Stimulated activated naive B cell treated with anti-CD40 and anti-IgM and Interleukin-4, amounts not matched to agents 10 μg/mL and 1 μg/mL and 100 μg/mL, for 72 hours (primary cell): Measurements from ENCODE around the gene OSBPL5.

Source experiments
- ATAC-seq, 2 donors: fragments of 150-1000 bp; cut with Tn5 transposase; replicated peaks; 2 replicates each; pipeline ENCODE4 v1.10.0; 2021; ENCODE audit warnings: moderate library complexity in 1 of 2
- DNase-seq: peaks from one replicate; pipeline ENCODE4 v3.0.0; 2021
- H3K27ac Mint-ChIP-seq: one replicate; pipeline ENCODE4 v1.8.0; 2022; ENCODE audit warnings: mild to moderate bottlenecking, mixed read lengths
- H3K27me3 Mint-ChIP-seq, 2 donors: one replicate each; pipeline ENCODE4 v1.8.0; 2022; ENCODE audit warnings: mixed read lengths in 2 of 2
- H3K36me3 Mint-ChIP-seq, 2 donors: one replicate each; pipeline ENCODE4 v1.8.0; 2022; ENCODE audit warnings: mixed read lengths in 2 of 2, mild to moderate bottlenecking in 1 of 2
- H3K4me1 Mint-ChIP-seq, 2 donors: one replicate each; pipeline ENCODE4 v1.8.0; 2022; ENCODE audit warnings: mixed read lengths in 2 of 2, mild to moderate bottlenecking in 1 of 2
- H3K4me3 Mint-ChIP-seq, 2 donors: one replicate each; pipeline ENCODE4 v1.8.0; 2022; ENCODE audit warnings: mild to moderate bottlenecking in 2 of 2, mixed read lengths in 2 of 2, moderate library complexity in 1 of 2
- H3K9me3 Mint-ChIP-seq, 2 donors: one replicate each; pipeline ENCODE4 v1.8.0; 2022; ENCODE audit warnings: mixed read lengths in 2 of 2, mild to moderate bottlenecking in 1 of 2

OSBPL5 gene

DNA sequence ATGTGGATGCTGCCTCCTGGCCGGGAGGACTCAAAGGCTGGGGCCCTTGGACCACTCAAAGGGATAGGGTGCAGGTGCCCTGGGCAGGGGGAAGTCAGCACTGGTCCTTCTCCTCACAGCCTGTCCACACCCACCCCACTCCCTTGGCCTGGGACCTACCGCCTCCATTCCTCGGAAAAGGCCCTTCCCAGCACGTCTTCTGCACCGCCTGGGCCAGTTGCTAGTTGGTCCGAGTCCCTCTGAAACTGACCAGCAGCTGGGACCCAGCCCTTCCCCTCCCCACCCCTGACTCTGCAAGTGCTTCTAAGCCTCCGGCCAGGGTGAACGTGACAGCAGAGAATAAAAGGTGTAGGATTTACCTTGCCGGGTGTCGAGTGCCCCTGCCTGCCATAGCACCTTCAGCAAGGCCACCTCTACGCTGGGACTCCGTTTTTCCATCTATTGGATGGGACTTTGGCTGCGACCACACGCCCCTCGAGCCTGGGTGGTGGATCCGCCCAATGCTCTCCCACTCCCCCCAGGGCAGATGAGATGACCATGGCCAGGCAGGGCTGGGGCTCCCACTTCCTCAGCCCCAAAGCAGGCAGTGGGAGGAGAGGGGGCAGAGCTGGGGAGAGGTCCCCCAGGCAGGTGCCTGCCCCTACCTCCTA lies 37.3 kb downstream of the OSBPL5 start:
- no peak for DNase-seq
- H3K4me3 Mint-ChIP-seq = no peak overlapping the region
- H3K36me3 Mint-ChIP-seq = no peaks in the 10 kb centered on the region
- no peak for ATAC-seq
- no peak overlapping the region for H3K27ac Mint-ChIP-seq
- no peaks in the 10 kb centered on the region for H3K4me1 Mint-ChIP-seq
- peaks cover 0 to 4% of the 10 kb centered on the region in 2 donors for H3K9me3 Mint-ChIP-seq
- no peaks in the 10 kb centered on the region for H3K27me3 Mint-ChIP-seq

DNA sequence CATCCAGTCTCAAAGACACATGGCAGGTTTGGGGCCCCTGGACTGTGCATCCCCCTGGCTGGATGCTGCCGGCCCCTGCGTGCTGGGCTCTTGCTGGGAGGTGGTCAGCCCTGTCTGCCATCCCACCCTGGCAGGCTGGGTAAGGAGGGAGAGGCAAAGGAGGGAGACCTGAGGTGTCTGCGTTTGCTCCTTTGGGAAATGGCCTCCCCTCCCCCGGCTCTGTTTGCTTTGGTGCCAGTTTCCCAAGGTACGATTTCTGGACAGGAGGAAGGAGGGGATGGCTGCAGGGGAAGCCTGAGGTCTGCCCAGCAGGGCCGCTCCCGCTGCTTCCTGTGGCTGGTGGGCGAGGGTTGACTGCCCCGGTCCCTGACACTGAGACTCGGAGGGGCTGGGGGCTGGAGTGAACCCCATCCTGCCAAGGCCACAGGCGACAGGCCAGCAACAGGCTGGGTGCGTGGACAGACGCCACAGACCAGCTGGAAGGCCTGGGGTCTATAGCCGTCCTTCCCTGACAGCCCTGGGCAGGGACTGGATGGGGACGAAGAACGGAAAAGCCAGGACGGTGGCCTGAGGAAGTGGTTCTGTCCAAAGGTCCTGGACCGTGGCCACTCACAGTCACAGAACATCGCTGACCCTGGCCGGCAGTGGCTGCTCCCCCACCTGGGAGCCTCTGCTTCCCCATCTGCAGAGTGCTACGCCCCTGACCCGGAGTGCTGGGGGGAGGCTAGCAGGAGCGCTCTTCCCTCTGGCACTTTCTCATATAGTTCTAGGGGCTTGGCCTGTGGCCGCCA lies 38.0 kb downstream of the OSBPL5 start:
- Mint-ChIP-seq H3K4me3 (no peak overlapping the region), H3K4me1 (no peaks in the 10 kb centered on the region), H3K9me3 (peaks cover 0 to 3% of the 10 kb centered on the region in 2 donors), H3K27me3 (no peaks in the 10 kb centered on the region), H3K36me3 (no peaks in the 10 kb centered on the region), H3K27ac (no peak overlapping the region)
- no peak for ATAC-seq
- no peak for DNase-seq

DNA sequence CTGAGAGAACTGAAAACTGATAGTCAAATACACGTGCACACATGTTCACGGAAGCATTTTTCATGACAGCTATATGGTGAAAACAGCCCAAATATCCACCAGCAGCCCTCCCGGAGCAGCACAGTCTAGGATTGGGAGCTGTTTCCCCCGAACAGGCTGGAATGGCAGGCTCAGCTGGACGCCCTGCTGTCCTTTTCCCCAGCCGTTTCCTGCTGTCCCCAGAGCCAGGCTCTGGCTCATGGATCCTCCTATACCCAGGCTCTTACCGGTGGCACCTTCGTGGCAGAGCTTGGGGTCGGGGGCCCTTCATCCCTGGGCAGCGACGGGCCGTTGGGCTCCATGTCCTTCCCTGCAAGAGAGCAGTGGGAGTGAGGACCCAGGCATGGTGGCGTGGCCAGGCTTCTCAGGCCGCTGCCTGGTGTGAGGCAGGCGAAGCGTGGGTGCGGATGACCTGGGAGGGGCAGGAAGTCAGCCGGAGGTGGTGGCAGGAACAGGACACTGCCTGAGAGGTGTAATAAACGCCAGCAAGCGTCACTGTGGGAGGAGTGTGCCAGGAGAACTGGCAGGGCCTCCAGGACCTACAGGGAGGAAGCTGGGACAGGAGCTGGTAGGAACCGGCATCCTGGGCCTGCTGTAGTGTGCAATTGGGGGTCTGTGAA lies 38.8 kb downstream of the OSBPL5 start:
- ATAC-seq = no peak
- no peaks in the 10 kb centered on the region for H3K4me1 Mint-ChIP-seq

DNA sequence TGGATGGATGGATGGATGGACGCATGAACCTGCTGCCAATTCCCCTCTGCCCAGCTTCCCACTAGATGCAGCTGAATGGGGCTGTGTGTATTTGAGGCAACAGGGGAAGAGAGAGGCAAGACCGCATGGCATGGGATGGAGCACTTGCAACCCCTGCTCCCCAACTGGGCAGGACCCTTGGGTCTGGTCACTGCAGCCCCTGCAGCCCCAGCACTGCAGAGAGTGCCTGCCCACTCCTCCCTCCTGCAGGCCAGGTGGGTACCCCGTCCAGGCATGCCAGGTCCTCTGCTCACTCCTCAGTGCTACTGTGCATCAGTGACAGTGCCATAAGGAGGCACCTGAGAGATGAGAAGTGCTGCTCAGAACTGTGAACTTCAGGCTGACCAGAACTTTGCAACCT lies 40.3 kb downstream of the OSBPL5 start:
- DNase-seq (no peak), ATAC-seq (no peak)
- Mint-ChIP-seq H3K27ac (no peak overlapping the region), H3K4me3 (no peak overlapping the region), H3K4me1 (no peaks in the 10 kb centered on the region), H3K9me3 (no peaks in the 10 kb centered on the region), H3K36me3 (no peaks in the 10 kb centered on the region), H3K27me3 (no peaks in the 10 kb centered on the region)

More for the DNA sequence above, 38.8 kb downstream of the OSBPL5 start:
- DNase-seq = no peak
- H3K27me3 Mint-ChIP-seq = no peaks in the 10 kb centered on the region
- H3K4me3 Mint-ChIP-seq = no peak overlapping the region
- no peaks in the 10 kb centered on the region for H3K9me3 Mint-ChIP-seq
- no peak overlapping the region for H3K27ac Mint-ChIP-seq
- H3K36me3 Mint-ChIP-seq = no peaks in the 10 kb centered on the region

DNA sequence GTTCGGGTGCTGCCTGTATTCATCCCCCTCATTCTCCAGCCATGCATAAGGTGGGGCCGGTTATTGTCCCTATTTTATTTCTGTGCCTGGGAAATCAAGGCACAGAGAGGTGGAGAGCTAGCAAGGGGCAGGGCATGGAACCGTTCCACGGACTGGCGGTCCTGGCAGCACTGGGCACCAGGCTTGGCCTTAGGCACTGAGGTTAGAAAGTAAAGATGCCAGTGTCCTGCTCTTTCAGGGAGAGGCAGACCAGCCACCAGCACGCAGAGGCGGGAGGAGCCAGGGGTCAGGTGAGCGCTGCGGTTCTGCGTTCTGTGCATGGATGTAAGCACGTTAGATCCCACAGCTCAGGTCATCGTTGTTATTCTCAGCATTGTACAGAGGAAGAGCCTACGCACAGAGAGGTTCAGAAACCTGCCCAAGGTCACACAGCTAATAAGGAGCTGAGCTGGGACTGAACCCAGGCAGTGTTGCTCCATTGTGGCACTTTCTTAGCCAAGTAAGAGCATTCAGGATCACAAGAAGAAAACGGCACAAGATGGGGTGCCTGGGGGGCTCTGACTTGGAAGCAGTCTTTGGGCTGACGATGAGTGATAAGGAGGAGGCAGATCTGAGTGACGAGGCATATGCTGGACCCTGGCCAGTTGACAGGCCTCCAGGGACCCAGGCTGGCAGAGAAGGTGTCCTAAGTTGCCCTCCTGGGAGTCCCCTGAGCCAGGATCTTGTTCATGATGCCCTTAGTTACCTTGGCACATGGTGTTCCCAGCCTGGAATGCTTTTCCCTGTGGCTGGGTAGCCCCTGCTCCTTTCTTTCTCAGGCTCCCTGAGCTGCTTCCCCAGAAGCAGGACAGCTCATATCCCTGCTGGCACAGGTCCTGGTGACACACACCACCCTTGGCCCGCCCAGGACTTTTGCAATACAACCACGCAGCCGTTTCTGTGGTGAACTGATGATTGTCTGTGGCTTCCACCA lies 41.1 kb downstream of the OSBPL5 start:
- Mint-ChIP-seq H3K9me3 (no peaks in the 10 kb centered on the region), H3K27ac (no peak overlapping the region), H3K4me3 (no peak overlapping the region), H3K27me3 (no peaks in the 10 kb centered on the region), H3K4me1 (no peaks in the 10 kb centered on the region), H3K36me3 (no peaks in the 10 kb centered on the region)
- DNase-seq = no peak
- ATAC-seq = no peak

DNA sequence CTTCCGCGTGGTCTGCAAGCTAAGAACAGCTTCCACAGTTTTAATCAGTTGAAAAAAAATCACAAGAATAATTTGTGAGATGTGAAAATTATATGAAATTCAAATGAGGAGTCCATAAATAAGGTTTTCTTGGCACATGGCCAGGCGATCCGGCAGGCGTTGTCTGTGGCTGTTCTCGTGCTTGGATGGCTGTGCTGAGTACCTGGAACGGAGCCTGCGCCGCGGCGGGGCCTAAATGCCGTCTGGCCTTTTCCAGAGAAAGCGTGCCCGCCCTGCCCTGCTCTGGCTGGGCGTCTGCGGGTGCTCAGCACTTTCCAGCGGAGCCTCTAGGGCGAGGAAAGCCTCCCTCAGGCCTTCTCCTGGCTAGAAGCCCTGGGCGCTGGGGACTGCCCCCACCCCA lies 41.8 kb downstream of the OSBPL5 start:
- Mint-ChIP-seq H3K9me3 (no peaks in the 10 kb centered on the region), H3K36me3 (no peaks in the 10 kb centered on the region), H3K27ac (no peak overlapping the region), H3K4me1 (no peaks in the 10 kb centered on the region), H3K4me3 (no peak overlapping the region), H3K27me3 (no peaks in the 10 kb centered on the region)
- no peak for DNase-seq
- no peak for ATAC-seq

DNA sequence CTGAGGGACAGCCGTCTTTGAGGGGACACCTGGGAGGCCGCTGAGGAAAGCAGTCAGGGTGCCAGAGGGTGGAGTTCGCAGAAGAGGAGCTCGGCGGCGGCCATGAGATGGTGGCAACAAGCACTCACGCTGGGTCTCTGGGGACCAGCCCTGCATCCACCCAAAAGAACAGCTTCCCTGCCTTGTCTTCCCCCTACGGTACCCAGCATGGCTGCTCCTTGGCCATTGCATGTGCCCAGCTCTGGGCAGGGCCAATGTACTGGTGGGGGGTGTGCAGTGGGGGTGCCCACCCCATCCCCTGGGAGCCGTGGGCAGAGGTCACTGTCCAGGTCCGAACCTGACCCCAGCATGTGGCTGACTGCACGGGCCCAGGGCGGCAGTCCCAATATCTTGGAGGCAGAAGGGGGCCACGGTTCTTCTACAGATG lies 42.3 kb downstream of the OSBPL5 start:
- no peak overlapping the region for H3K27ac Mint-ChIP-seq
- H3K9me3 Mint-ChIP-seq = peaks cover 0 to under 1% of the 10 kb centered on the region in 2 donors
- no peaks in the 10 kb centered on the region for H3K27me3 Mint-ChIP-seq
- H3K4me3 Mint-ChIP-seq = no peak overlapping the region
- H3K36me3 Mint-ChIP-seq = no peaks in the 10 kb centered on the region
- no peak for DNase-seq
- no peak for ATAC-seq
- H3K4me1 Mint-ChIP-seq = no peaks in the 10 kb centered on the region

DNA sequence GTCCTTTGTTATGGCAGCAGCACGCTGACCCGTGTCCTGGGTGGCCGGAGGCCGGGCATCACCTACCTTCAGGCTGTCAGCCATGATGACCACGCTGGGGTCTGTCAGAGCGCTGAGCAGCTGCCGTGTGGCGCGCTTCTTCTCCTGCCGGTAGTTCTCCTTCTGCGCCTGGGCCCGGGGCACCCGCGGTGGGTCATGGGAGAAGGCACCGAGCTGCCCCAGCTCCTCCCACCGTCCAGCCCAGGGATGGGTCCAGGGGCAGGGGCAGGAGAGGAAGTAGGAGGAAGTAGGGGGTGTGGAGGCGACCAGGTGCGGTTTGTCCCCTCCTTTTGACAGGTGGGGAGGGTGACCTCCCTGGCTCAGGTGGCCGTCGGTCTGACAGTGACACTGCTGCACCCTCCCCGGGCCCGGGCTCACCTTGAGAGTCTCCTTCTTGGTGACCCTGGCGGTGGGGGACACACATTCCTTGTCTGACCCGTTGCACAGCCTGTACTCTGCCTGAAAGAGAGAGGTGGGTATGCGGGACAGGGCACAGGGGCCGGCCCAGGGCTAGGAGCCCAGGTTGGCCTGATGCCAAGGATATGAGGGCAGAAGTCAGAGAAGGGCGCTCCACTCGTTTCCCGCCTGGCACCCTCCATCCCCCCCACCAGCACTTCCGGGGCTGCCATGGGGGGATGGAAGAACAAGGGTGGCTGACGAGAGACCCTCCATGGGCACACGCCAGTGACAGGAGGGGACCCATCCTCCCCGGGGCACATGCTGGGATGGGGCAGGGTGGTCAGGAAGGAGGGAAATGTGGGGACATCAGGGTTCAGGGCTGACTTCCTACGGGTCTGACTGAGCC lies 43.0 kb downstream of the OSBPL5 start:
- H3K9me3 Mint-ChIP-seq = peaks cover 0 to 3% of the 10 kb centered on the region in 2 donors
- H3K4me3 Mint-ChIP-seq = no peak overlapping the region
- no peak overlapping the region for H3K27ac Mint-ChIP-seq
- H3K36me3 Mint-ChIP-seq = no peaks in the 10 kb centered on the region
- DNase-seq = no peak
- no peak for ATAC-seq
- no peaks in the 10 kb centered on the region for H3K27me3 Mint-ChIP-seq
- H3K4me1 Mint-ChIP-seq = no peaks in the 10 kb centered on the region

DNA sequence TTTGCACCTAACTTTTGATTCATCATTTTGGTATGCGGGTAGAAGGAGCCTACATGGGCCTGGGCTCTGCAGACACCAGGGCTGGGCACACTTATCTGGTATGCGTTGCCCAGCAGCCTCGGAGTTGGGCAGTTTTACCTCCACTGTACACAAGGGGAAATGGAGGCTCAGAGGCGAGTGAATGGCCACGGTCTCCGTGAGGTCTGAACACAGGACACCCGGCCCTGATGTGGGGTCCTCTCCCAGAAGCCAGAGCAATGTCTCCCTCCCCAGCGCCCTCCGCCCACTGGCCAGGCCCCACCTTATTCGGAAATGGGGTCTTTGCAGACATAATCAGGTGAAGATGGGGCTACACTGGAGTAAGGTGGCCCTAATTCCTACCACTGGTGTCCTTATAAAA lies 43.7 kb downstream of the OSBPL5 start:
- Mint-ChIP-seq H3K4me3 (no peak overlapping the region), H3K27ac (no peak overlapping the region), H3K36me3 (no peaks in the 10 kb centered on the region), H3K27me3 (no peaks in the 10 kb centered on the region), H3K4me1 (no peaks in the 10 kb centered on the region), H3K9me3 (peaks cover 0 to 3% of the 10 kb centered on the region in 2 donors)
- no peak for ATAC-seq
- no peak for DNase-seq

DNA sequence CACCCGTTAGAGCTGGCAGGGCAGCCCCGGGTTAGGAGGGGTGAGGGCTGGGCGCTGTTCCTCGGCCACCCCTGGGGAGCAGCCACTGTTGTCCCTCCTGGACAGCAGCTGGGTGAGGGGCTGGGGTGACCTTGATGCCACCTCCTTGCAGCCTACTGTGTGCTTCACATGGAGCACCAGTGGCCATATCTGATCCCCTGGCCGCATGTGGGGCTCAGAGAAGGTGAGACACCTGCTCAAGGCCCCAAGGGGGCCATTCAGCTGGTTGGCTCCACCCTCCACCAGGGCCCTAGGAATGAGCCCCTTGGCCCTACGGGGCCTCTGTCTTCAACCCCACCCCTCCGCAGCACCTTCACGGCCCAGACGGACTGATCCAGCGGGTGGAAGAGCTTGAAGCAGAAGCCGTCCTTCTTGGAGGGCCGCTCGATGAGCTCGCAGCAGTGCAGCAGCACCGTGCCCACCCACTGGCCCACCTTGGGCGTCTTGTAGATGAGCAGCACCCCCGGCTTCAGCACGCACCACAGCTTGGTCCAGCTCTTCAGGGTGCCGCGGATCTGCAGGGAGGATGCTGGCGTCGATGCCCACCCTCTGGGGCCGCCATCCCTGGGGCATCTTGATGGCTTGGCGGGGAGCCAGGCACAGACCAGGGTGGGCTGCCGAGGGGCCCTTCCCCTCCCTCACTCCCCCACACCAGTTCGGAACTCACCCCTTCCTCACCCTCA lies 44.9 kb downstream of the OSBPL5 start:
- Mint-ChIP-seq H3K4me1 (no peaks in the 10 kb centered on the region), H3K4me3 (no peak overlapping the region), H3K27ac (no peak overlapping the region), H3K9me3 (peaks cover 0 to 7% of the 10 kb centered on the region in 2 donors), H3K36me3 (peaks cover 0 to 2% of the 10 kb centered on the region in 2 donors), H3K27me3 (no peaks in the 10 kb centered on the region)
- ATAC-seq (no peak), DNase-seq (no peak)

DNA sequence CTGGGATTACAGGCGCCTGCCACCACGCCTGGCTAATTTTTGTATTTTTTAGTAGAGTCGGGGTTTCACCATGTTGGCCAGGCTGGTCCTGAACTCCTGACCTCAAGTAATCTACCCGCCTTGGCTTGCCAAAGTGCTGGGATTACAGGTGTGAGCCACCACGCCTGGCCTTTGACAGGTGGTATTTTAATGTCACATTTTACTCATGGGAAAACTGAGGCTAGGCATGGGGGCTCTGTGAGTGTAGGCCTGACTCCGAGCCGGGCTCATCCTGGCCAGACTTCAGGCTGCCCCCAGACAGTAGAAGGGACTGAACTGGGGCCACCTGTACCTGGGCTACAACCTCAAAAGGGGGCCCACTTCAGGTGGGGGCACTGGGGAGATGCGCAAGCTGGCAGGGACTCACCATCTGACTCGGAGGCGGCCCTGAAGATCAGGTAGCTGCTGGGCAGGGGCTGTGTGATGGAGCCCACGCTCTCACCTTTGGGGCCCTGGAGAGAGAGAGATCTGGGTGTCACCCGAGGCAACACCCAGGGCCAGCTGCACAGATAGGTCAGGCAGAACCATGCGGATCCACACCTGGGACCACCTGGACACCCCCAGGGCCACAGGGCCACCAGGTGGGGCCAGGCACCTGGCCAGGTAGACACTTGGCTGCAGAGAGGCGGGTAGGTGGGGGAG lies 45.8 kb downstream of the OSBPL5 start:
- no peak for ATAC-seq
- Mint-ChIP-seq H3K4me3 (no peak overlapping the region), H3K27me3 (no peaks in the 10 kb centered on the region), H3K4me1 (no peaks in the 10 kb centered on the region), H3K9me3 (peaks cover under 1 to 7% of the 10 kb centered on the region in 2 donors), H3K27ac (no peak overlapping the region), H3K36me3 (peaks cover 0 to 3% of the 10 kb centered on the region in 2 donors)
- no peak for DNase-seq

DNA sequence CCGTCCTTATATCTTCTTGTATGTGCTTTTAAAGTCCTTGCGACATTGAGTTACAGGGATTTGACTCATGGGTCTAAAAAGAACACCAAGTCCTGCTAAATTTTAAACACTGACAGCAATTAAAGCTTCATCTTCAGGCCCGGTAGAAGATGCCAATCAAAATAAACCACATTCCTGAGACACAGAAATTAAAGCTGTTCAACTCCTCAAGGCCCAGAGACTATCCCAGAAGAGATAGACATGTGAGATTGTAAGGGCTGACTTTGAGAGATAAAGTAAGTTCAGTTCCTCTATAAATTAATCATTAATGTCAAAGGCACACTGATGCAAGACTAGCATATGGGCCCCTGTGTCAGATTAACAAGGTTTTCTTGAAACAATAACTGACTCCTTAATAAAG lies 49.8 kb downstream of the OSBPL5 start:
- peaks cover 5 to 11% of the 10 kb centered on the region in 2 donors for H3K9me3 Mint-ChIP-seq
- ATAC-seq (no peak), DNase-seq (no peak)
- H3K27me3 Mint-ChIP-seq = no peaks in the 10 kb centered on the region
- no peaks in the 10 kb centered on the region for H3K4me1 Mint-ChIP-seq
- peaks cover 3 to 6% of the 10 kb centered on the region in 2 donors for H3K36me3 Mint-ChIP-seq
- H3K27ac Mint-ChIP-seq = no peak overlapping the region
- H3K4me3 Mint-ChIP-seq = no peak overlapping the region
